ENCODE results near the gene FKBP8. TPM values are rescaled to one million over a fixed set of nuclear protein-coding genes. Genes with fewer than 3 reads are reported as not detected.

FKBP8 gene
- polyA plus RNA-seq, 1 donor (not counting 4 experiments of a cell fraction or from before 2014, with no cell fraction given), result 115 TPM

DNA sequence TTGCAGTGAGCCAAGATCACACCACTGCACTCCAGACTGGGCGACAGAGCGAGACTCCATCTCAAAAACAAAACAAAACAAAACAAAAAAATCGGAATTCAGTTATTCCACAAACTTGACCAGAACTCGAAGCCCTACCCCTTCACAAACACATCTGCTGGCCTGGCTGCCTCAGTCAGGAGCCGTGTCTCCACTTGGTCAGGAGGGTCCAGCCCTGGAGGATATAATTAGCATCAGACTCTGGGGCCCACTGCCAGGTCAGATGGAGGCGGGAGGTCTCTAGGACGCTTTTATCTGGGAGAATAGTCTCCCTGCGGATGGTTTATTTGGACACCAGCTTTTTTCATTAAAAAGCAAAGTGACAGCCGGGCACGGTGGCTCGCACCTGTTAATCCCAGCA lies 29.5 kb downstream of the FKBP8 start:
- FAIRE-seq (no peak), DNase-seq (ENCODE audit: low read depth, low spot score) (no peak)
- Histone ChIP-seq H3K4me2 (ENCODE audit: control insufficient read depth, extremely low read depth, insufficient read depth, low read depth, low read length) (no peak overlapping the region), H3K9ac (ENCODE audit: control insufficient read depth, extremely low read depth, insufficient read depth, low read length) (no peak overlapping the region), H3K36me3 (ENCODE audit: control insufficient read depth in 2 of 2, extremely low read depth in 1 of 2, insufficient read depth in 2 of 2, low read length in 2 of 2) (peaks cover 3 to 13% of the 10 kb centered on the region in 2 experiments), H2AFZ (ENCODE audit: control insufficient read depth, low read length) (no peak overlapping the region), H4K20me1 (ENCODE audit: control insufficient read depth, extremely low read depth, insufficient read depth, low read length) (peaks cover 37% of the 10 kb centered on the region), H3K27ac (ENCODE audit: control insufficient read depth, insufficient read depth, low read length) (no peak overlapping the region), H3K4me3 (ENCODE audit: control insufficient read depth in 2 of 3, extremely low read depth in 1 of 3, insufficient read depth in 2 of 3, low read depth in 1 of 3, low read length in 3 of 3) (no peak overlapping the region), H3K79me2 (ENCODE audit: control insufficient read depth, insufficient read depth, low read length) (peaks cover 93% of the 10 kb centered on the region), H3K9me1 (ENCODE audit: control insufficient read depth, extremely low read depth, insufficient read depth, low read length) (peaks cover 10% of the 10 kb centered on the region), H3K27me3 (ENCODE audit: control insufficient read depth, extremely low read depth, insufficient read depth, low read length) (no peaks in the 10 kb centered on the region), H3K4me1 (ENCODE audit: control insufficient read depth, extremely low read depth, insufficient read depth, low read length) (peaks cover 16% of the 10 kb centered on the region), H3K9me3 (ENCODE audit: control insufficient read depth, low read depth, low read length) (no peaks in the 10 kb centered on the region)
- no peak for TF ChIP-seq EZH2 (IDR thresholded peaks at IDR 0.05; ENCODE audit: low read length)
- TF ChIP-seq, protein P1, sequence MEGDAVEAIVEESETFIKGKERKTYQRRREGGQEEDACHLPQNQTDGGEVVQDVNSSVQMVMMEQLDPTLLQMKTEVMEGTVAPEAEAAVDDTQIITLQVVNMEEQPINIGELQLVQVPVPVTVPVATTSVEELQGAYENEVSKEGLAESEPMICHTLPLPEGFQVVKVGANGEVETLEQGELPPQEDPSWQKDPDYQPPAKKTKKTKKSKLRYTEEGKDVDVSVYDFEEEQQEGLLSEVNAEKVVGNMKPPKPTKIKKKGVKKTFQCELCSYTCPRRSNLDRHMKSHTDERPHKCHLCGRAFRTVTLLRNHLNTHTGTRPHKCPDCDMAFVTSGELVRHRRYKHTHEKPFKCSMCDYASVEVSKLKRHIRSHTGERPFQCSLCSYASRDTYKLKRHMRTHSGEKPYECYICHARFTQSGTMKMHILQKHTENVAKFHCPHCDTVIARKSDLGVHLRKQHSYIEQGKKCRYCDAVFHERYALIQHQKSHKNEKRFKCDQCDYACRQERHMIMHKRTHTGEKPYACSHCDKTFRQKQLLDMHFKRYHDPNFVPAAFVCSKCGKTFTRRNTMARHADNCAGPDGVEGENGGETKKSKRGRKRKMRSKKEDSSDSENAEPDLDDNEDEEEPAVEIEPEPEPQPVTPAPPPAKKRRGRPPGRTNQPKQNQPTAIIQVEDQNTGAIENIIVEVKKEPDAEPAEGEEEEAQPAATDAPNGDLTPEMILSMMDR (optimal IDR thresholded peaks at IDR 0.05 in 1 of 3, IDR thresholded peaks at IDR 0.05 in 1 of 3, conservative IDR thresholded peaks at IDR 0.05 in 1 of 3; ENCODE audit: extremely low read depth in 1 of 3, insufficient read depth in 2 of 3, low read length in 3 of 3), result no peak
- dilution Hi-C loops (cut with MboI; ENCODE audit: extremely low pct_ligation_motif_present, low sequenced_read_pairs), result no loop called here

DNA sequence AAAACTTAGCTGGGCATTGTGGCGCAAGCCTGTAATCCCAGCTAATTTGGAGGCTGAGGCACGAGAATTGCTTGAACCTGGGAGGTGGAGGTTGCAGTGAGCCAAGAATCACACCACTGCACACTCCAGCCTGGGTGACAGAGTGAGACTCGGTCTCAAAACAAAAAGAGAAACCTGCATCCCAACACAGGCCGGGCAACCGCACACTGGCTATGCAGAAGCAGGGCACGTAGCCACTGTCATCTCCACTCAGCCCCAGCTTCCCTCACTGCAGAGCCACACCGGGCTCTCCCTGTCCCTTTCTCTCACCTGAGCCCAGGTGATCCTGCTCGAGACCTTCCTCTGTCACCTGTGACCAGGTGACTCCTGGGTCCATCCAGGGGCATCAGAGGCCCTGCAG lies 33.2 kb downstream of the FKBP8 start:
- Histone ChIP-seq H3K4me2 (ENCODE audit: control insufficient read depth, extremely low read depth, insufficient read depth, low read depth, low read length) (no peak overlapping the region), H3K9me3 (ENCODE audit: control insufficient read depth, low read depth, low read length) (no peaks in the 10 kb centered on the region), H3K4me3 (ENCODE audit: control insufficient read depth in 2 of 3, extremely low read depth in 1 of 3, insufficient read depth in 2 of 3, low read depth in 1 of 3, low read length in 3 of 3) (no peak overlapping the region), H3K36me3 (ENCODE audit: control insufficient read depth in 2 of 2, extremely low read depth in 1 of 2, insufficient read depth in 2 of 2, low read length in 2 of 2) (peaks cover 4 to 9% of the 10 kb centered on the region in 2 experiments), H4K20me1 (ENCODE audit: control insufficient read depth, extremely low read depth, insufficient read depth, low read length) (peaks cover 58% of the 10 kb centered on the region), H3K27me3 (ENCODE audit: control insufficient read depth, extremely low read depth, insufficient read depth, low read length) (no peaks in the 10 kb centered on the region), H3K79me2 (ENCODE audit: control insufficient read depth, insufficient read depth, low read length) (peaks cover 93% of the 10 kb centered on the region), H3K27ac (ENCODE audit: control insufficient read depth, insufficient read depth, low read length) (no peak overlapping the region), H3K9ac (ENCODE audit: control insufficient read depth, extremely low read depth, insufficient read depth, low read length) (no peak overlapping the region), H2AFZ (ENCODE audit: control insufficient read depth, low read length) (no peak overlapping the region), H3K9me1 (ENCODE audit: control insufficient read depth, extremely low read depth, insufficient read depth, low read length) (peaks cover 19% of the 10 kb centered on the region), H3K4me1 (ENCODE audit: control insufficient read depth, extremely low read depth, insufficient read depth, low read length) (peaks cover 30% of the 10 kb centered on the region)
- FAIRE-seq, result no peak
- DNase-seq (ENCODE audit: low read depth, low spot score), result no peak
- TF ChIP-seq EZH2 (IDR thresholded peaks at IDR 0.05; ENCODE audit: low read length), result no peak
- TF ChIP-seq, protein P1 (optimal IDR thresholded peaks at IDR 0.05 in 1 of 3, IDR thresholded peaks at IDR 0.05 in 1 of 3, conservative IDR thresholded peaks at IDR 0.05 in 1 of 3; ENCODE audit: extremely low read depth in 1 of 3, insufficient read depth in 2 of 3, low read length in 3 of 3), result no peak
- dilution Hi-C loops (cut with MboI; ENCODE audit: extremely low pct_ligation_motif_present, low sequenced_read_pairs), result no loop called here

Data from keratinocyte (primary cell).